T-helper 17 cell (primary cell): ENCODE data around the gene ZCCHC13. TPM values are rescaled to one million over a fixed set of nuclear protein-coding genes. Genes with fewer than 3 reads are reported as not detected.
"Not testable (repeated sequence)": the region's sequence is repeated elsewhere in the genome, so short reads cannot be mapped to it uniquely, and the experiment has no call there.

Experiments
- ATAC-seq: fragments of 150-1000 bp; cut with Tn5 transposase; 2 replicates; pipeline ENCODE4 v1.10.0; 2021; ENCODE audit warnings: mild to moderate bottlenecking, moderate library complexity
- DNase-seq, 3 donors: peaks; one replicate each; pipeline versions ENCODE4 v3.0.0 to v3.0.0-alpha.2; 2020 to 2021
- H3K9me3 ChIP-seq: one replicate; pipeline ENCODE4 v1.7.0; 2013; ENCODE audit warnings: low read length, mild to moderate bottlenecking; ENCODE audit not compliant: control insufficient read depth, poor library complexity, severe bottlenecking
- H3K27ac Mint-ChIP-seq: one replicate; pipeline ENCODE4 v1.8.0; 2022; ENCODE audit warnings: mild to moderate bottlenecking, moderate library complexity, mixed read lengths
- H3K27me3 Mint-ChIP-seq: one replicate; pipeline ENCODE4 v1.8.0; 2022; ENCODE audit warnings: mixed read lengths
- H3K36me3 Mint-ChIP-seq: one replicate; pipeline ENCODE4 v1.8.0; 2022; ENCODE audit warnings: low read depth, mixed read lengths
- H3K4me1 Mint-ChIP-seq: one replicate; pipeline ENCODE4 v1.8.0; 2022; ENCODE audit warnings: mild to moderate bottlenecking, mixed read lengths
- H3K4me3 Mint-ChIP-seq: one replicate; pipeline ENCODE4 v1.8.0; 2022; ENCODE audit warnings: mild to moderate bottlenecking, moderate library complexity, mixed read lengths
- total RNA-seq, 4 donors: library from RNA in 2 of 4; stranded (reverse) in 2 of 4; gene quantifications; one replicate each; pipeline ENCODE4 v1.2.3 and lab custom pipeline; 2022 to 2026

Gene ZCCHC13
- total RNA-seq: not detected
- 0 reads per million in 2 donors for total RNA-seq (lab: John Stamatoyannopoulos, UW)

GRCh38 chrX:74304016-74304415 lies at the start of gene ZCCHC13:
Gene ZCCHC13 (plus strand): TSS chrX:74304180. CDS start chrX:74304267, 87 bp downstream.
- no peak within 1 kb of the TSS for H3K4me3 Mint-ChIP-seq
- no peak within 1 kb of the TSS for H3K27ac Mint-ChIP-seq
- no peaks in the 10 kb centered on the region for H3K36me3 Mint-ChIP-seq
- no peaks in the 10 kb centered on the region for H3K9me3 ChIP-seq
- H3K27me3 Mint-ChIP-seq: no peaks in the 10 kb centered on the region
- DNase-seq: no peak
- no peak for ATAC-seq
- H3K4me1 Mint-ChIP-seq: no peaks in the 10 kb centered on the region

- not testable (repeated sequence) for DNase-seq, H3K27ac Mint-ChIP-seq
These were observed 45.9 kb upstream of the ZCCHC13 start for GRCh38 chrX:74258111-74258510.

GRCh38 chrX:74259885-74260491 lies 44.0 kb upstream of the ZCCHC13 start:
- Mint-ChIP-seq H3K36me3 (peaks cover 2% of the 10 kb centered on the region), H3K4me3 (no peak overlapping the region)

More at GRCh38 chrX:74258111-74258510, 45.9 kb upstream of the ZCCHC13 start:
- not testable (repeated sequence) for H3K9me3 ChIP-seq, H3K27me3 Mint-ChIP-seq, H3K4me3 Mint-ChIP-seq, H3K36me3 Mint-ChIP-seq, ATAC-seq, H3K4me1 Mint-ChIP-seq

GRCh38 chrX:74262452-74263209 lies 41.3 kb upstream of the ZCCHC13 start:
- ATAC-seq (no peak), DNase-seq (no peak)
- Mint-ChIP-seq H3K36me3 (peaks cover 2% of the 10 kb centered on the region), H3K4me3 (no peak overlapping the region), H3K4me1 (peaks cover 2% of the 10 kb centered on the region), H3K27me3 (no peaks in the 10 kb centered on the region), H3K27ac (no peak overlapping the region)
- no peaks in the 10 kb centered on the region for H3K9me3 ChIP-seq

More at GRCh38 chrX:74259885-74260491, 44.0 kb upstream of the ZCCHC13 start:
- H3K4me1 Mint-ChIP-seq: peaks cover 2% of the 10 kb centered on the region
- H3K27me3 Mint-ChIP-seq: no peaks in the 10 kb centered on the region
- DNase-seq (no peak), ATAC-seq (no peak)
- no peaks in the 10 kb centered on the region for H3K9me3 ChIP-seq
- no peak overlapping the region for H3K27ac Mint-ChIP-seq

- peaks cover 5% of the 10 kb centered on the region for H3K4me1 Mint-ChIP-seq
- ATAC-seq (no peak), DNase-seq (no peak)
- H3K4me3 Mint-ChIP-seq: no peak overlapping the region
- no peak overlapping the region for H3K27ac Mint-ChIP-seq
- no peaks in the 10 kb centered on the region for H3K9me3 ChIP-seq
- no peaks in the 10 kb centered on the region for H3K27me3 Mint-ChIP-seq
- peaks cover 9% of the 10 kb centered on the region for H3K36me3 Mint-ChIP-seq
These were observed 33.6 kb upstream of the ZCCHC13 start for GRCh38 chrX:74270393-74270792.

- Mint-ChIP-seq H3K36me3 (peaks cover 12% of the 10 kb centered on the region), H3K4me3 (no peak overlapping the region), H3K27ac (no peak overlapping the region), H3K27me3 (no peaks in the 10 kb centered on the region), H3K4me1 (peaks cover 8% of the 10 kb centered on the region)
- DNase-seq (no peak), ATAC-seq (no peak)
- H3K9me3 ChIP-seq: no peaks in the 10 kb centered on the region
These were observed 31.8 kb upstream of the ZCCHC13 start for GRCh38 chrX:74272230-74272629.

GRCh38 chrX:74274516-74274915 lies 29.5 kb upstream of the ZCCHC13 start:
- Mint-ChIP-seq H3K4me3 (no peak overlapping the region), H3K27me3 (no peaks in the 10 kb centered on the region), H3K27ac (no peak overlapping the region), H3K4me1 (peaks cover 2% of the 10 kb centered on the region), H3K36me3 (peaks cover 10% of the 10 kb centered on the region)
- no peak for ATAC-seq
- H3K9me3 ChIP-seq: no peaks in the 10 kb centered on the region
- DNase-seq: no peak

GRCh38 chrX:74277320-74277719 lies 26.7 kb upstream of the ZCCHC13 start:
- ATAC-seq (no peak), DNase-seq (no peak)
- H3K4me3 Mint-ChIP-seq: no peak overlapping the region
- H3K27ac Mint-ChIP-seq: peak overlapping the region; percentile 34
- no peaks in the 10 kb centered on the region for H3K9me3 ChIP-seq
- peaks cover 4% of the 10 kb centered on the region for H3K36me3 Mint-ChIP-seq
- H3K4me1 Mint-ChIP-seq: peaks cover 3% of the 10 kb centered on the region
- no peaks in the 10 kb centered on the region for H3K27me3 Mint-ChIP-seq

- ATAC-seq (no peak), DNase-seq (no peak)
- H3K9me3 ChIP-seq: no peaks in the 10 kb centered on the region
- H3K27me3 Mint-ChIP-seq: no peaks in the 10 kb centered on the region
- peaks cover 4% of the 10 kb centered on the region for H3K4me1 Mint-ChIP-seq
- H3K27ac Mint-ChIP-seq: no peak overlapping the region
- H3K4me3 Mint-ChIP-seq: no peak overlapping the region
- peaks cover 4% of the 10 kb centered on the region for H3K36me3 Mint-ChIP-seq
These were observed 26.1 kb upstream of the ZCCHC13 start for GRCh38 chrX:74277846-74278245.

GRCh38 chrX:74280759-74281158 lies 23.2 kb upstream of the ZCCHC13 start:
- ATAC-seq (no peak), DNase-seq (no peak)
- peak overlapping the region; percentile 2 for H3K27ac Mint-ChIP-seq
- H3K27me3 Mint-ChIP-seq: no peaks in the 10 kb centered on the region
- H3K9me3 ChIP-seq: no peaks in the 10 kb centered on the region
- H3K4me3 Mint-ChIP-seq: no peak overlapping the region
- peaks cover 7% of the 10 kb centered on the region for H3K4me1 Mint-ChIP-seq
- peaks cover 3% of the 10 kb centered on the region for H3K36me3 Mint-ChIP-seq

- no peak for ATAC-seq
- no peak overlapping the region for H3K27ac Mint-ChIP-seq
- H3K4me1 Mint-ChIP-seq: peaks cover 9% of the 10 kb centered on the region
- H3K4me3 Mint-ChIP-seq: no peak overlapping the region
- no peaks in the 10 kb centered on the region for H3K9me3 ChIP-seq
- DNase-seq: no peak
- H3K36me3 Mint-ChIP-seq: no peaks in the 10 kb centered on the region
- no peaks in the 10 kb centered on the region for H3K27me3 Mint-ChIP-seq
These were observed 19.5 kb upstream of the ZCCHC13 start for GRCh38 chrX:74284391-74284952.

- H3K27me3 Mint-ChIP-seq: no peaks in the 10 kb centered on the region
- no peaks in the 10 kb centered on the region for H3K9me3 ChIP-seq
- no peak for ATAC-seq
- DNase-seq: no peak
- peaks cover 9% of the 10 kb centered on the region for H3K4me1 Mint-ChIP-seq
- H3K27ac Mint-ChIP-seq: peak overlapping the region; percentile 43
- H3K36me3 Mint-ChIP-seq: no peaks in the 10 kb centered on the region
- no peak overlapping the region for H3K4me3 Mint-ChIP-seq
These were observed 16.8 kb upstream of the ZCCHC13 start for GRCh38 chrX:74286950-74287740.

GRCh38 chrX:74291577-74291963 lies 12.4 kb upstream of the ZCCHC13 start:
- H3K9me3 ChIP-seq: no peaks in the 10 kb centered on the region
- peak overlapping the region; percentile 95 for H3K4me3 Mint-ChIP-seq
- ATAC-seq (no peak), DNase-seq (no peak)
- peak overlapping the region; percentile 97 for H3K27ac Mint-ChIP-seq
- H3K36me3 Mint-ChIP-seq: peaks cover 2% of the 10 kb centered on the region
- H3K4me1 Mint-ChIP-seq: peaks cover 13% of the 10 kb centered on the region
- no peaks in the 10 kb centered on the region for H3K27me3 Mint-ChIP-seq
